HG02884 (cell line): ENCODE results near the gene PSMD10.

Source experiments
- ATAC-seq: cut with Tn5 transposase; IDR thresholded peaks from one replicate; pipeline ENCODE4 v1.9.1; 2021; ENCODE audit warnings: mild to moderate bottlenecking, moderate library complexity; ENCODE audit not compliant: unreplicated experiment

Gene PSMD10

GRCh38 chrX:108072746-108073145 lies 18.6 kb downstream of the PSMD10 start:
- no peak for ATAC-seq

GRCh38 chrX:108071578-108071977 lies 19.8 kb downstream of the PSMD10 start:
- ATAC-seq, result no peak

GRCh38 chrX:108070891-108071290 lies 20.5 kb downstream of the PSMD10 start:
- no peak for ATAC-seq

DNA sequence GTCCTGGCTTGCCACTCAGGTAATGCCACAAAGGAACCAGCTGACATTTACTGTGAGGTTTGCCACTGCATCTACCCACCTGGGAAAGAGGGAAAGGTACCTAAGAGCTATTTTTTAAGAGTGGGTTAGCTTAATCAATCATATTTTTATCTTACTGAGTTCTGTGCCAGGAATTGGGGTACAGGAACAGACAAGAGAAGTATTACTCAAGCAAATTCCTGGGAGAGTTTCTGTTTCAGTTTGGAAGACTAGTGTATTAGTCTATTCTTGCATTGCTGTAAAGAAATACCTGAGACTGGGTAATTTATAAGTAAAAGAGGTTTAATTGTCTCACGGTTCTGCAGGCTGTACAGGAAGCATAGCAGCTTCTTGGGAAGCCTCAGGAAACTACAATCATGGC lies 23.2 kb downstream of the PSMD10 start:
- ATAC-seq, result no peak

DNA sequence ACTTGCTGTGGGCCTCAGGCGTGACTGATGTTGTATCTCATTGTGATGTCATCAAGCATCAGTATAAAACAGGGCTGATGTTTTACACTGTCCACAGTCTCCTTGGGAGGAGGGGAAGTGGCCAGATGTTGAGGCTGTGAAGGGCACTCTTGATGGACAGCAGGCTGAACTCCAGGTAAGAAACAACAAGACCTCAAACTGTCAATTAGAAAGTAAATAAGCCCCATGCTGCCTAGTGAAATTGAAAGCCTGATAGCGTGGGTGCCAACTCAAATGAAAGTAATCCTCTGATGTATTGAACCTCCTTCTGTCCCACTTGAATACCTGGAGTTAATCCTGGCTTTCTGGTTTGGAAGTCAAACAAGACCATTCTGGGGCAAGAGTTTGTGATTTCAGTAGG lies 26.7 kb downstream of the PSMD10 start:
- ATAC-seq, result no peak

GRCh38 chrX:108064001-108064400 lies 27.3 kb downstream of the PSMD10 start:
- ATAC-seq, result no peak

DNA sequence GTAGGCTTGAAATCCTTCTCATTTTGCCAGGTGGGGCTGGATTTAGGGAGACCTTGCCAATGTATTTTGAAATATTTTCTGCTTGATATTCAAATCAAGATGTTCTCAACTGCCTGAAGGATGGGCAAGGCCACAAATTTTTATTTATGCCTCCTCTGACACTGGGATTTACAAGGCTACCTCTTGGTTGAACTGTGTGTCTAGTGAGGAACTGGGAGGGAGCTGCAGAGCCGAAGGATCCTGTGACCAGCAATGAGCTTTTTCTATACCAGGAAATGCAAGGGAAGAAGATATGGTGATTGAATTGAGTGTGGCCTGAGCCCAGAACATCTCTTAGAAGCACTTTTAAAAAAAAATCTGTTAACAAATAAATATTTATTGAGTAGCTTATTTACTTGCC lies 31.5 kb downstream of the PSMD10 start:
- no peak for ATAC-seq

GRCh38 chrX:108055546-108055945 lies 35.8 kb downstream of the PSMD10 start:
- no peak for ATAC-seq

DNA sequence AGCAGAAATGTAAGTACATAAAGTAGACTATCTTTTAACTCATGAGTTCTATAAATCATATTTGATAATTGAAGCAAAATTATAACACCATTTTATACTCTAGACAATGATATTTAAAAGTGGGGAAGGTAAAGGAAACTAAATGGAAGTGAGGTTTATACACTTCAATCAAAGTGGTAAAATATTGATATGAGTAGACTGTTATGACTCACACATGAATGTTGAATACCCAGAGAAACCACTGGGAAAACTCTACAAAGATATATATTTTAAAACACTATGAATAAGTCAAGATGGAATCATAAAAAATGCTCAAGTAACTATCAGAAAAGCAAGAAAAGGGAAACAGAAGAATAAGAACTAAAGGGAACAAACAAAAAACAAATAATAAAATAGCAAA lies 38.1 kb downstream of the PSMD10 start:
- no peak for ATAC-seq

DNA sequence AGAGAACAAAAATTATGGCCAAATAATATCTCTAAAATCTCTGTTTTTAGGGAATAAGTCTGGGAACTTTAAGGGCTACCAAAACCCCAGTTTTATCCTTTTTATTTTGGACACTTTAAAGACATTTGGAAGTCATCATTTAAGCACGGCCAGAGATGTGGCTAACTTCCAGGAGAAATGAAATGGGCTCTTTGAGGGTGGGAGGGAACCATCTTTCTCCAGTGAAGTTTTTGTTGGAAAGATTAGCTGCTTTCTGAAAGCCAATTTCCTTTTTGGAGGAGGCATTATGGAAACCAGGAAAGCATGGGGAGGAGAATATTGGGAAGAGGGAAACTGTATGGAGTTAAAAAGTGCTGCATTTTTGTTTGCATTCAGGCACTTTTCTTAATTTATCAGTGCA lies 41.7 kb downstream of the PSMD10 start:
- ATAC-seq, result no peak

- no peak for ATAC-seq
Observed at GRCh38 chrX:108044554-108045256, 46.6 kb downstream of the PSMD10 start, which contains the start of gene VSIG1. Gene VSIG1 (plus strand): TSS chrX:108045065. CDS start chrX:108045131, 66 bp downstream.

DNA sequence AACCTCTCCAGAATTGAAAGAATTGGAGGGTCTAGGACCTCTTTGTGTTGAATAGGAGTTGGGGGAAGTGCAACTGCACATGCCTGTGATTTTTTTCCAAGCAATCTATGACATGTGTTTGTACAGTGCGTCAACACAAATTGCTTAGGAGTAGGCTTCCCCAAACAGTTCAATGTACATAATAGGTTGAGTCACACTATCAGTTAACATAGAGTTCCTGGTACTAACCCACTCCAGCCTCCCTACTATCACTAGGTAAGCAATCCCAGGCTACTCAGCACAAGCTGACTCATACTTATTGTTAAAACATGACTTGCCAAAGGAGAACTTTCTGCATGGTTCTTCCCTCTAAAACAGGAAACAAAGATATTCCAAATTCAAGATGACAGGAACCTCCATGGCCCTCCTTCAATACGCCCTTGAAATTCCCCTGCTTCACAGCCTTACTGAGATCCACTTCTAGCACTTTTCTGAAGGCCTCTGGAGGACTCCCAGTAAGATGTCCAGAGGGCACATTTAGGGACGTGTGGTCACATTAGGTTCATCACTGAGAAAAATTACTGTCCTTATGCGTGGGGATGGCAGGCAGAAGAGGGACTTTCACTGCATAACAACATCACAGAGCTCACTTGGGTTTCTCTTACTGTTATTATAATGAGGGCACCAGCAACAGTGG lies 54.9 kb downstream of the PSMD10 start:
- ATAC-seq, result no peak

DNA sequence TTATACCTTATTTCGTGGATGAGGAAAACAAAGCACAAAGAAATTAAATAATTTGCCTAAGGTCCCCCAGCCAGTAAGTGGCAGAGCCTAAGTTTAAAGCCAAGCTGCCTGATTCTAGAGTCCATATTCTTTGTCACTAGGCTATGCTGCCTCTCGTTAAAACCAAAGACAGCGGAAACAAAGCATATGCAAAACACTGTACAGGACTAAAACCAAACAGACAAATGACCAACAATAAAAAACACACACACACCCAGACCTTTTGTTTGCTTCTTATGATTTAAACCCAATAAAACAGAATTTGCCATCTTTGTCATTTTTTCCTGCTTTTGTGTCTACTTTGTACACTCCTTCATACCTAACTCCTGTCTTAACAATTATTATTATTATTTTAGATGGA lies 56.6 kb downstream of the PSMD10 start:
- ATAC-seq, result no peak
